Spleen (tissue), 13 donors: ENCODE data around the gene OR13C4. TPM values are rescaled to one million over a fixed set of nuclear protein-coding genes. Genes with fewer than 3 reads are reported as not detected.

Experiments used
- DNase-seq: peaks from one replicate; pipeline ENCODE4 v3.0.0-alpha.2; 2020
- H3K27ac ChIP-seq, 8 donors: fragments of 200-600 bp; sonication (generic) in 7 of 8; 1 replicate in 4 of 8; 2 replicates in 4 of 8; pipeline versions ENCODE4 v1.5.0 to v1.8.0; 2016 to 2021; ENCODE audit warnings: inconsistent platforms in 4 of 8, mild to moderate bottlenecking in 4 of 8, moderate library complexity in 1 of 8
- H3K27me3 ChIP-seq, 7 donors: fragments of 200-600 bp; sonication (generic) in 6 of 7; replicated peaks in 1 of 7; 1 replicate in 4 of 7; 2 replicates in 3 of 7; pipeline versions ENCODE4 v1.5.0 to v1.8.0; 2016 to 2021; ENCODE audit warnings: inconsistent platforms in 3 of 7, mild to moderate bottlenecking in 1 of 7
- H3K36me3 ChIP-seq, 6 donors: fragments of 200-600 bp; sonication (generic) in 5 of 6; 1 replicate in 4 of 6; 2 replicates in 2 of 6; pipeline versions ENCODE4 v1.5.0 to v1.8.0; 2016 to 2021; ENCODE audit warnings: inconsistent platforms in 2 of 6
- H3K4me1 ChIP-seq, 6 donors: fragments of 200-600 bp; sonication (generic) in 5 of 6; 1 replicate in 3 of 6; 2 replicates in 3 of 6; pipeline versions ENCODE4 v1.5.0 to v1.8.0; 2016 to 2021; ENCODE audit warnings: inconsistent platforms in 3 of 6
- H3K4me3 ChIP-seq, 8 donors: fragments of 200-600 bp; sonication (generic) in 7 of 8; 1 replicate in 4 of 8; 2 replicates in 4 of 8; pipeline versions ENCODE4 v1.5.0 to v1.8.0; 2016 to 2021; ENCODE audit warnings: inconsistent platforms in 4 of 8, mild to moderate bottlenecking in 4 of 8, moderate library complexity in 2 of 8
- H3K9me3 ChIP-seq, 8 donors: fragments of 200-600 bp; sonication (generic) in 7 of 8; 1 replicate in 4 of 8; 2 replicates in 4 of 8; pipeline versions ENCODE4 v1.5.0 to v1.8.0; 2016 to 2021; ENCODE audit warnings: inconsistent platforms in 4 of 8
- POLR2A ChIP-seq, 3 donors: fragments of 450-650 bp; IDR thresholded peaks; one replicate each; pipeline ENCODE4 v1.5.1; 2017; ENCODE audit warnings: antibody characterized with exemption in 3 of 3, mild to moderate bottlenecking in 1 of 3
- POLR2AphosphoS5 ChIP-seq, 3 donors: sonication (generic); formaldehyde crosslinking; IDR thresholded peaks; one replicate each; pipeline ENCODE4 v1.5.1; 2017; ENCODE audit warnings: antibody characterized with exemption in 3 of 3
- WGBS, 5 donors: extraction: QIAGEN DNeasy Blood & Tissue Kit in 3 of 5; methylation state at CpG; one replicate each; pipeline versions ENCODE4 v1.1.5 to v1.1.7; 2013 to 2018; 5-methylcytosine and 5-hydroxymethylcytosine counted together
- intact Hi-C: fragments of 100-400 bp; cut with DNase I; formaldehyde crosslinking; loops from one replicate; pipeline ENCODE4 v1.15.0; 2023; ENCODE audit warnings: low total_unique reads
- long read RNA-seq, 2 donors: transcript quantifications; one replicate each; lab custom pipeline, GENCODE V29; 2026
- polyA plus RNA-seq, 3 donors: library from polyadenylated mRNA; stranded (reverse); fragments of 200-250 nt; gene quantifications; one replicate each; pipeline ENCODE4 v1.2.1, GENCODE V29; 2013
- total RNA-seq, 7 donors: library from RNA; depleted of rRNA in 3 of 7; stranded (reverse); fragments of >200 nt in 3 of 7; fragmentation: NEBNext Ultra II Directional in 4 of 7; extraction: Animal tissue kit (Norgen Biotek cat#: 25700) in 4 of 7; gene quantifications; one replicate each; pipeline versions ENCODE4 v1.1.0 to v1.2.1, GENCODE V29; 2016 to 2021
- TF ChIP-seq, protein P1 (sequence below), 11 experiments: fragments of 200-600 bp in 7 of 11; fragments of 450-650 bp in 4 of 11; sonication (generic) in 4 of 11; IDR thresholded peaks in 8 of 11; conservative IDR thresholded peaks in 3 of 11; 1 replicate in 7 of 11; 2 replicates in 4 of 11; pipeline versions ENCODE4 v1.4.0 to v1.8.0; 2016 to 2021; ENCODE audit warnings: antibody characterized with exemption in 11 of 11, inconsistent platforms in 4 of 11, mild to moderate bottlenecking in 1 of 11
- donor health status: healthy with polysubstance abuse.
- donor health status: DM: no; HTN: no; CAD: no; lungs with moderate emphysema.
- donor health status: DM: no; HTN: no; CAD: no.
- donor health status: Bipolar disorder and iron deficiency.
- donor health status: healthy.
- donor health status: DM: no; HTN: no; CAD: no.
- donor health status: DM: yes; HTN: yes; CAD: no.

The OR13C4 gene
- total RNA-seq (not detected), polyA plus RNA-seq (not detected)
- long read RNA-seq, donor 1, result 0 reads
- long read RNA-seq, donor 2, result 0 reads

DNA sequence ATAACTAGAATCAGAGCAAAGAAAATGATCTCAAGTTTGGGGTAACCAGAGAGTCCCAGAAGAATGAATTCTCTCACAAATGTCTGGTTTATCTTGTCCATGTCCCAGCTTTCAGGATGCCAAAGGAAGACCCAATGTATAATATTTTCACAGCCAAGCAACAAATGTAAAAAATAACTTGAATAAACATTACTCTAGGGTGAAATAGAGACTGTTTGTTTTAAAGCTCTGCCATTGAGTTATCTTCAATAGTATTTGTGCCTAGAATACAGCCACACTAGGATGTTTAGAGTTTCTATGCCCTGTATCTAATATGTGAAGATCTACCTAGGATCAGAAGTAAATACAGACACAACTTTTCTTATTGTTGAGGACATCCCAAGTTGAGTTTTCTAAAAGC, at the start of gene OR13C4:
Gene OR13C4 (minus strand): TSS at position 101 of the 400 bp plus-strand sequence. CDS start 0 bp downstream, at position 101.
- Histone ChIP-seq H3K9me3 (peaks cover 0 to 12% (median 2%) of the 10 kb centered on the region in 8 donors), H3K27ac (no peak within 1 kb of the TSS), H3K4me1 (no peaks in the 10 kb centered on the region), H3K27me3 (no peaks in the 10 kb centered on the region), H3K36me3 (no peaks in the 10 kb centered on the region), H3K4me3 (no peak within 1 kb of the TSS)
- TF ChIP-seq POLR2AphosphoS5 (IDR thresholded peaks at IDR 0.05) (no peak), POLR2A (IDR thresholded peaks at IDR 0.05) (no peak)
- TF ChIP-seq, protein P1, sequence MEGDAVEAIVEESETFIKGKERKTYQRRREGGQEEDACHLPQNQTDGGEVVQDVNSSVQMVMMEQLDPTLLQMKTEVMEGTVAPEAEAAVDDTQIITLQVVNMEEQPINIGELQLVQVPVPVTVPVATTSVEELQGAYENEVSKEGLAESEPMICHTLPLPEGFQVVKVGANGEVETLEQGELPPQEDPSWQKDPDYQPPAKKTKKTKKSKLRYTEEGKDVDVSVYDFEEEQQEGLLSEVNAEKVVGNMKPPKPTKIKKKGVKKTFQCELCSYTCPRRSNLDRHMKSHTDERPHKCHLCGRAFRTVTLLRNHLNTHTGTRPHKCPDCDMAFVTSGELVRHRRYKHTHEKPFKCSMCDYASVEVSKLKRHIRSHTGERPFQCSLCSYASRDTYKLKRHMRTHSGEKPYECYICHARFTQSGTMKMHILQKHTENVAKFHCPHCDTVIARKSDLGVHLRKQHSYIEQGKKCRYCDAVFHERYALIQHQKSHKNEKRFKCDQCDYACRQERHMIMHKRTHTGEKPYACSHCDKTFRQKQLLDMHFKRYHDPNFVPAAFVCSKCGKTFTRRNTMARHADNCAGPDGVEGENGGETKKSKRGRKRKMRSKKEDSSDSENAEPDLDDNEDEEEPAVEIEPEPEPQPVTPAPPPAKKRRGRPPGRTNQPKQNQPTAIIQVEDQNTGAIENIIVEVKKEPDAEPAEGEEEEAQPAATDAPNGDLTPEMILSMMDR (IDR thresholded peaks at IDR 0.05 in 8 of 11, conservative IDR thresholded peaks at IDR 0.05 in 3 of 11), result no peak
- intact Hi-C loops, result no loop called here
- no peak for DNase-seq

DNA sequence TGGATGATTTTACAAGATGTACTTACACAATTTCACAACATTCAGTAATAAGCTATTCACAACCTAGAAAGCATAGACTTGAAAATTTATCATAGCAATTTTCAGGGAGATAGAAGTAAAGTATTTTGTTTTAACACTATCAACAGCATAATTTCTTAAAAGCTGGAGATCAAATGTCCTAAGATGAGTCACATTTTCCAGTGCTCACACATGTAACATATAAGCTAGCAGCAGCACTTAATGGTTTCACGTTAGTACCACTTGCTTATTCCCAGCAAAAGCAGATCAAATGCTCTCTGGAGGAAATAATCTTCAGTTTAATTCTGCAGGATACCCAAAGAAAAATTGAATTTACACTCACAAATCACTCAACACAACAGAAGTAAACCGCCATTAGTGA, 48.4 kb upstream of the OR13C4 start:
- WGBS, 5 donors, result 73 to 84% (median 79%) methylated on average over 2 of the region's 2 CpGs
- intact Hi-C loops, result no loop called here

DNA sequence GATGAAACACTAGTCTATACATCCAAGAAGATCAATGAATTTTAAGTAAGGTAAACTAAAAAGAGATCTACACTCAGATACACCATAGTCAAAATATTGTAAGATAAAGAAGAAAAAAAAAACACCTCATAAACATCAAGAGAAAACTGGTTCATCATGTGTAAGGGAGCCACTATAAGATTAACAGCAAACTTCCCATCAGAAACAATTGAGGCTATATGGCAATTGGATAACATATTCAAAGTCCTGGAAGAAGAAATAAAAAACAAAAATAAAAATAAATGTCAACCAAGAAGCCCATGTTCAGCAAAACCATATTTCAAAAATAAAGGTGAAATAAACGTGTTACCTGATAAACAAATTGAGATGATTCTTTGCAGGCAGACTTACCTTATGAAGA, 45.6 kb upstream of the OR13C4 start:
- no peaks in the 10 kb centered on the region for H3K4me1 ChIP-seq
- no peaks in the 10 kb centered on the region for H3K27me3 ChIP-seq
- intact Hi-C loops, result no loop called here
- H3K36me3 ChIP-seq, result no peaks in the 10 kb centered on the region
- H3K27ac ChIP-seq, result no peak overlapping the region
- WGBS, 5 donors, result 70 to 82% (median 80%) methylated on average over 1 of the region's 1 CpG
- TF ChIP-seq, protein P1 (IDR thresholded peaks at IDR 0.05 in 8 of 11, conservative IDR thresholded peaks at IDR 0.05 in 3 of 11), result no peak
- TF ChIP-seq POLR2A (IDR thresholded peaks at IDR 0.05), result no peak
- peaks cover 0 to 38% (median 24%) of the 10 kb centered on the region in 8 donors for H3K9me3 ChIP-seq
- no peak overlapping the region for H3K4me3 ChIP-seq
- no peak for DNase-seq

More for the DNA sequence above, 48.4 kb upstream of the OR13C4 start:
- no peaks in the 10 kb centered on the region for H3K4me1 ChIP-seq
- H3K4me3 ChIP-seq, result no peak overlapping the region
- no peaks in the 10 kb centered on the region for H3K27me3 ChIP-seq
- DNase-seq, result no peak
- no peak for TF ChIP-seq POLR2AphosphoS5 (IDR thresholded peaks at IDR 0.05)
- TF ChIP-seq, protein P1 (IDR thresholded peaks at IDR 0.05 in 8 of 11, conservative IDR thresholded peaks at IDR 0.05 in 3 of 11), result no peak
- TF ChIP-seq POLR2A (IDR thresholded peaks at IDR 0.05), result no peak
- H3K9me3 ChIP-seq, result peaks cover 0 to 31% (median 24%) of the 10 kb centered on the region in 8 donors
- H3K27ac ChIP-seq, result no peak overlapping the region
- no peaks in the 10 kb centered on the region for H3K36me3 ChIP-seq

DNA sequence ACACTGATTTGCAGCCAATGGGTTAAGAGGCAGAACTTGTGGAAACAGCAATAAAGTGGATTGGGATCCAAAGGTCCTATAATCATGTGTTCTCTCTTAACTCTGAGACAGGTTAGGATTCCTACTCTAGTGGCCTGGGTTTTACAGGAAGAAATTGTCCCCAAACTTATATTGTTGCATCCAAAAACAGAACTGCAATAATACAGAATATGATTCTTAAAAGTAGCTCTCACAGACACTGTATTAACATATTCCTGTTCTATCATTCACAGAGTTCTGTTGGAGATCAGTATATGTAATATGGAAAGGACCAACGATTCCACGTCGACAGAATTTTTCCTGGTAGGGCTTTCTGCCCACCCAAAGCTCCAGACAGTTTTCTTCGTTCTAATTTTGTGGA, 41.9 kb upstream of the OR13C4 start, which contains the start of gene OR13C8:
Gene OR13C8 (plus strand): TSS at position 301 of the 400 bp plus-strand sequence. CDS start 0 bp downstream, at position 301.
- no peak for DNase-seq
- Histone ChIP-seq H3K36me3 (no peaks in the 10 kb centered on the region), H3K4me1 (no peaks in the 10 kb centered on the region), H3K9me3 (peaks cover 0 to 35% (median 23%) of the 10 kb centered on the region in 8 donors), H3K27me3 (no peaks in the 10 kb centered on the region), H3K27ac (no peak within 1 kb of the TSS), H3K4me3 (no peak within 1 kb of the TSS)
- TF ChIP-seq POLR2A (IDR thresholded peaks at IDR 0.05), result no peak
- TF ChIP-seq POLR2AphosphoS5 (IDR thresholded peaks at IDR 0.05), result no peak
- TF ChIP-seq, protein P1 (IDR thresholded peaks at IDR 0.05 in 8 of 11, conservative IDR thresholded peaks at IDR 0.05 in 3 of 11), result no peak
- WGBS, 5 donors, result 81 to 91% (median 83%) methylated on average over 4 of the region's 4 CpGs
- intact Hi-C loops, result no loop called here
